Right forelimb (tissue), 1 donor: ENCODE measurements around the gene TXNL1.
"Not testable (repeated sequence)": the region's sequence is repeated elsewhere in the genome, so short reads cannot be mapped to it uniquely, and the experiment has no call there.

ENCODE experiments used
- DNase-seq: peaks from one replicate; pipeline ENCODE4 v3.0.0-alpha.2; 2018

Gene TXNL1

DNA sequence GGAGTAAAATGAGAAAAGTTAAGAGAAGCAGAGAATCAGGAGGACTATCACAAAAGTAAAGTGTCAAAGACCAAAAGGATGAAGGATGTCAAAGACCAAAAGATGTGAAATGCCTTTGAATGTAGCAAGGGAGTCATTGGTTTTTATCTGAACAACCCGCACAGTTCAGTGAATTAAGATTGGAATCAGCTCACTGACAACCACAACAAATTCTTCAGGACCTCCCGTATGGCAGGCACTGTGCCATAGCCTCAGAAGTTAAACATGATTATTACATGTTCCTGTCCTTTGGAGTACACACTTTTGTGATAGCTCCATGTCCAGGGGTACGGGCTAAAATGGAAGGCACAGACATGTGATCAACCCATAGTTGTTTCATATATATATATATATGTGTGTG, 5.0 kb upstream of the TXNL1 start:
- DNase-seq = no peak

DNA sequence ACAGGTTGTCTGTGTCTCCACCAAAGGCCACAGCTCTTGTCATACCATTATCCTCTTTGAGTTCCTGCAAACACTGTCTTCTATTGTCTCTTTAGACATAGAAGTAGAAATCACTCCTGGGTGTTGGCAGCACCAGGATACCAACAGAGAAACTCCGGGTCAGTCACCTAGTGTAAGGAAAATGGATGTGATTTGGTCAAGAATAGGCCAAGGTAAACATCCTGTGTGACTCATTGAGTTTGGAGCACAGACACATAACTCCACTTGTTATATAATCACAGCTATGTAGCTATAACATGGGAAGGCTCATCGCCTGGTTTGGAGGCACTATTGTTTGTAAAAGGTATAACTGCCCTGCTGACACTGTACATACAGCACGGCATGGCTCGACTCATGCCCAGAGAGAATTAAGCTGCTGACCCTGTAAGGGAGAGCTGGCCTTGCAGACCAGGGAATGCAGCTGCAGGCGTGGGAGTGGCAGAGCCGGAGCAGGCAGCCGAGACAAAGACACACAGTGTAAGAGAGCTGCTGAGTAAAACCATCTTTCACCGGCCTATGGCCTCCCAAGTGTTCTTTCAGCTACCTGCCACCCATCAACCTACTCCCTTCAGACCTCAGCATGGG, 3.4 kb upstream of the TXNL1 start:
- DNase-seq = no peak

DNA sequence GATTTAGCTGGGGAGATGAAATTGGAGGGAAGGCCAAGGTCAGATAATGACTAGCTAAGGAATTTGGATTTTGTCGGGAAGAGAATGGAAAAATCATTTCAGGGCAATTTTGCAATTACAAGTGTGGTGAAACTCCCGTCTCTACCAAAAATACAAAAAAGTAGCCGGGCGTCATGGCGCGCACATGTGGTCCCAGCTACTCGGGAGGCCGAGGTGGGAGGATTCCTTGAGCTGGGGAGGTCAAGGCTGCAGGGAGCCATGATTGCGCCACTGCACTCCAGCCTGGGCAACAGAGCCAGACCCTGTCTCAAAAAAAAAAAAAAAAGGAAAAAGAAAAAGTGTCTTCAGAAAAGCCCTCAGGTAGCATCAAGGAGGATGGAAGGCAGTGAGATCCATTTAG, 1.2 kb upstream of the TXNL1 start:
- DNase-seq = no peak

DNA sequence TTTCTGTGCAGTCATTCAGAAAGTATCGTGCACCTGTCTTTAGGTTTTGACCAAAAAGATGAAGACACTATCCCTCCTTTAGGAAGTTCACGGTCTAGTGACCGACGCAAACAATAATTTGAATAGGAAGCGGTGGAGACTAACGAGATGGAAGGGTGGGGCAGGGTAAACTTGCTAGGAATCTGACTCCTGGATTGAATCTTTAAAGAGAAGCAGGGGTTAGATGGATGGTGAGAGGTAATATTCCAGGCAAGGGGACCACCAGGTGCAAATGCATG, 651 bp upstream of the TXNL1 start:
- no peak for DNase-seq

- no peak for DNase-seq
Observed at GRCh38 chr18:56637711-56638231, 621 bp downstream of the TXNL1 start.

GRCh38 chr18:56637176-56637575, 1.2 kb downstream of the TXNL1 start:
- DNase-seq = no peak

- DNase-seq = no peak
Observed at GRCh38 chr18:56635007-56635406, 3.4 kb downstream of the TXNL1 start.

DNA sequence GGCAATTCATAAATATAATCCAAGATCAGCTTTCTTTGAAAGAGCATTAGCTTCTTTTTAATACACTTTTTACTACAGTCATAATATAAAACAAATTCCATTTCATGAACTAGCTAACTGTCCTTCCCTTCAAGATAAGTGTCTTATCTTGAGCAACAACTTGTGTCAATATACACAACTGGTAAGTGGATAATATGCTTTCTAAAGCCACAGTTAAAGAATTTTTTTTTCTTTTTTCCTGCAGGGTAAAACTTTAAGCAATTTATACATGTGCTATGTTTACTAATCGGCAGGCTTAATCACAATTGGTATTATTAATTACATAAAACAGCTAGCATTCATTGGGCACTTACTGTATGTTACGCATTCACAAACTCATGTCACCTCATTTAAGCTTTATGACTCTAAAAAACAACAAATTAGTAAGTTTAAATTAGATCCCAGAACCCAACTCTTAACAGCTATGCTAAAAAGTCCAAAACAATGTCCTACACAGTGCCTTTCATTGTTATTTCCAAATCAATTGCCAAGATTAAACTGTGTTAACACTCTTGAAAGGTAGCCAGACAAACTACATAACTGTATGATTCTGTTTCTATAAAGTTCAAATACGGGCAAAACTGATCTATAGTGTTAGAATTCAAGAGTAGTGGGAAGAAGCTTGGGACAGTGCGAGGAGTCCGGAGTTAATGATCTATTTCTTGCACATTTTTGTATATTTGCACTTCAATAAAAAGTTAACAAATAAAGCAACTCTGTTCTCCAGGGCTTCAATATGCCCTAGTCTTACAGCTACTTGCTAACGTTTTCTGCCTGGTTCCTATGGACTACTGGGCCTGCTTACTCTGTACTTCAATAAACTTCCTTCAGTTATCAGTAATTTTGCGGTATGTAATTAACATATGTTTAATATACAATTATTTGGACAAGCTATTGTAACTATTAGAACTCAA, 6.0 kb downstream of the TXNL1 start:
- no peak for DNase-seq

- no peak for DNase-seq
Observed at GRCh38 chr18:56627991-56628390, 10.4 kb downstream of the TXNL1 start.

DNA sequence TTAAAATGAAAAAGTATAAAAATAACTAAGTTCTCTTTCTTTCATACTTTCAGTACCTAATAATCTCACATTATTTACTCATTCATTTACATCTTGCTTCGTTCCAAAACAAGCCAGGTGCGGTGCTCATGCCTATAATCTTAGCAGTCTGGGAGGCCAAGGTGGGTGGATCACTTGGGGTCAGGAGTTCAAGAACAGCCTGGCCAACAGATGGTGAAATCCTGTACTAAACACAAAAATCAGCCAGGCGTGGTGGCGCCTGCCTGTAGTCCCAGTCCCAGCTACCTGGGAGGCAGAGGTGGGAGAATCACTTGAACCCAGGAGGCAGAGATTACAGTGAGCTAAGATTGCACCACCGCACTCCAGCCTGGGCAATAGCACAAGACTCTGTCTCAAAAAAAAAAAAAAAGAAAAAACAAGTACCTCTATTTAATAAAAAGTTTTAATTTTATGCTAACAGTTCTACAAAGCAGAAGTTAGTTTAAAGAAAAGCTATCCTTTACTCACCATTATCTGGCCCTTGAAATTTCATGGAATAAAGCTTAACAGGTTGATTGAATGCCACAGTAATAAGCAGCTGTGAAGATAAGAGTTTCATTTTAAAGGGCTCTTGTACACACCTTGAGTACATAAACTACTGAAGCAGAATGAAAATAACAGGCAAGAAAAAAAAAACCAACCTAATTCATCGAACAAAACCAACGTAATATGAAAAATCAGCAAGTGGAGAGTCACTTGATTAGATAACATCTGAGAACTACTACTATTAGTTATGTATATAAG, 22.5 kb downstream of the TXNL1 start:
- no peak for DNase-seq

- DNase-seq = no peak
Observed at GRCh38 chr18:56606618-56607017, 31.8 kb downstream of the TXNL1 start.

GRCh38 chr18:56598422-56598821, 40.0 kb downstream of the TXNL1 start:
- DNase-seq = no peak

DNA sequence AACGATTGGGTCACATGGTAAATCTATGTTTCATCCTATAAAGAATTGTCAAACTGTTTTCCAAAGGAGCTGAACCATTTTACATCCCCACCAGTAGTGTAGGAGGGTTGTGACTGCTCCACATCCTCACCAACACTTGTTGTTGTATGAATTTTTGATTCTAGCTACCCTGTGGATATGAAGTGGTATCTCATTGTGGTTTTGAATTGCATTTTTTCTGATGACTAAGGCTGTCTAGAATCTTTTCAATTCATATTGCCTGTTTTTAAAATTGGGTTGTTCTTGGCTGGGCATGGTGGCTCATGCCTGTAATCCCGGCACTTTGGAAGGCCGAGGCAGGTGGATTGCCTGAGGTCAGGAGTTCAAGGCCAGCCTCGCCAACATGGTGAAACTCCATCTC, 44.5 kb downstream of the TXNL1 start:
- no peak for DNase-seq

DNA sequence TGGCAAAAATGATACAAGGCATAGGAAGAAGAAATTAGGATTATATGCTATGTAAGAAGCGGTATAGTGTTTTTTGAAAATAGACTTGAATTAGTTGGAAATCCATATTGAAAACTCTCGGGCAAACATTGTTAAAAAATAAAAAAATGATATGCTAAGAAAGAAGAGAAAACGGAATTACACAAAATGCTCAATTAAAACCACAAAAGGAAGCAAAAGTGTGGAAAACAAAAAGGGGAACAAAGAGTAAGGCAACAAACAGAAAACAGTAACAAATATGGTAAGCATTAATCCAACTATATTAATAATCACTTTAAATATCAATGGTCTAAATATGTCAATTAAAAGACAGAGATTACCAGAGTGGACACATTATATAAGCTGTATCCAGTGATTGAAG, 58.4 kb downstream of the TXNL1 start:
- DNase-seq = no peak

DNA sequence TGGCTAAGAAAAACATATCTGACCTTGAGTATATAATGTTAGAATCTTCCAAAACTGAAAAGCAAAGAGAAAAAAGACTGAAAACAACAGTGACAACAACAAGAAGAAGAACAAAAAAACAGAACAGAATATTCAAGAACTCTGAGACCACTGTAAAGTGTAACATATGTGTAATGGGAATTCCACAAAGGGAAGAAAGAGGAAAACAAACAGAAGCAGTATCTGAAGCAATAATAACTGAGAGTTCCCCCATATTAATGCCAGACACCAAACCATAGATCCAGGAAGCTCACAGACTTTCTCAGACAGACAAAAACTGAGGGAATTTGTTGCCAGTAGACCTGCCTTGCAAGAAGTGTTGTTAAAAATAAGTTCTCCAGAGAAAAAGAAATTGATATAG, 58.9 kb downstream of the TXNL1 start:
- no peak for DNase-seq

DNA sequence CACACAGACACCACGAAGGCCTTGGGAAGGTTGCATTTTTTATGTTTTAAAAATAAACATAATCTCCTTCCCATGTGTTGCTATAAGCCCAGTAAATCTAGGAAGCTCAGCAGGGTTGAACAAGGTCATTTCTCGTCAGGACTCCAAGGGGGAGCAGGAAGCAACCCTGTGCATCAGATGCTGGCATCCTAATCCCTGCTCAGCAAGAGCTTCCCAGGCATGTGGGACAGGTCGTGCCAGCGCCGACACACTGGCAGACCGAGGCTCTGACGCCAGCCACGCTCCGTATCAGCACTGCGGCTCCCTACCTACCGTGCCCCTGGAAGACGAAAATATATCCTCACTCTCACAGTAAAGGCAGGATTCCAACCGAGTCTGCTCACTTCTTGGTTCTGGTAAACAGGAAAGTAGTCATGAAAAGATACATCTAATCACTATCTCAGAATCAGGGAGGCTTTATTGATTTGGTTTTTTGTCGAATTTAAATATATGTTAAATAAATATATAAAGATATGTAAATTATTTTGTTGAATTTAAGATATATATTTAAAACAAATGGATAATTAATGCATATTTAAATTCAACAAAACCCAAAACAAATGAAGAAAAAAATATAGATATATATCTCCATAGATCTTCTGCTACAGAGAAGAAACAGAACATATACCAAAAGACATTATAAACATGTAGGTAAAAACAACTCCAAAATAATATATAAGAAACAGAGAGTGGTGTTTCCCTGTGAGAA, 61.4 kb downstream of the TXNL1 start:
- DNase-seq = no peak

DNA sequence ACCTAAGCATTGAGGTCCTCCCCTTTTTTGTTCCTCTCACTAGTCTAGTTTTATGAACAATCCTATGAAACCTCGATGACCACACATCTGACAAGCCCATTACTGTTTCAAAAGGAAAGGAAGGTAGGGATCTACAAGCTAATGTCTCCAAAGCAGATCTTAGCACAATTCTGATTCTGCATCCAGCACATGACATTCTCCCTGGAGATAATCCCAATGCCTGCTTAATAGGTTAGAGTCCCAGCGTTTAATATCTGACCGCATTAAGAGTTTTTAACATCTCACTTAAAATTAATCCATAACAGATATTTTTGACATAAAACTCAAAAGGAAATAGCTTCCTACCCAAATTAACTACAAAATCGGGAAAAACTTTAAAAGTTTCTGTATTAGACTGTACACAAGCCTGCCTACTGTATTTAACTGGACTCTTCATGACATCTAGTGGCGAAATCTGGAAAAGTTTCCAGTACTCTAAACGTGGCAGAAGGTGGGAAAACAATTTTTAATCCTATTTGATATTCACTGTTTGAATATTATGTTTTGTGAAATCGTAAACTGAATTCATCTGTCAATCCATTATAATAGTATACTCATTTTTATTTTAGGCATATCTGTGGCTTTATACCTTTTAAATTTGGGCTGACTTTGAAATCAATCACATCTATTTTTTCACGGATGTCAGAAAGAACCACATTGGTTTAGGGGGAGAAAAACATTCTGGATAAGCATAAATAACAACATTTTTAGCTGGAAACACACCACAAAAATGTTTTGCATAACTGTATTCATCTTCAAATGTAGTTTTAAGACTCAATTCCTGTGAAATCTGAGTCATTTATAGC, 62.4 kb downstream of the TXNL1 start:
- no peak for DNase-seq

DNA sequence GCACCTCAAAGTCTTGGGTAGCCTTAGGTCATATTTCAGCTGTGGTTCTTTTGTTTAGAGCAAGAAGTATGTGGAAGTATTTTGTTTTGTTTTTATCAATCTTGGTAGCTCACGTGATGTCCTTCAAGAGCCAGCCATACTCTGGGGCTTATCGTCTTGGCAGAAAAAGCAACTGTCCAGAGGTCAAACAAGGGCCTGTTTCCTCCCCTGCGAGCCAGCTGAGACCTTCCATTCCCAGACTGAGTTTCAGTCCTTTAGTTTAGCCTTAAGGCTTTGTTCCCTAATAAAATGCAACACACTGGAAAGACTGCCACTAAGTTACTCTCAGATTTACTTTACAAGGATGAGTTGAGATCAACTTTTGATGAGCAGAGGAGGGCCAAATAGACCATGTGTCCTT, 63.5 kb downstream of the TXNL1 start:
- no peak for DNase-seq

DNA sequence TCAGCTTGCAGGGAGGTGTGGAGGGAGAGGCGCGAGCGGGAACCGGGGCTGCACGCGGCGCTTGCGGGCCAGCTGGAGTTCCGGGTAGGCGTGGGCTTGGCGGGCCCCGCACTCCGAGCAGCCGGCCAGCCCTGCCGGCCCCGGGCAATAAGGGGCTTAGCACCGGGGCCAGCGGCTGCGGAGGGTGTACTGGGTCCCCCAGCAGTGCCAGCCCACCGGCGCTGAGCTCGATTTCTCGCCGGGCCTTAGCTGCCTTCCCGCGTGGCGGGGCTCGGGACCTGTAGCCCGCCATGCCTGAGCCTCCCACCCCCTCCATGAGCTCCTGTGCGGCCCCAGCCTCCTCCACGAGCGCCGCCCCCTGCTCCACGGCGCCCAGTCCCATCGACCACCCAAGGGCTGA, 66.1 kb downstream of the TXNL1 start:
- not testable (repeated sequence) for DNase-seq

DNA sequence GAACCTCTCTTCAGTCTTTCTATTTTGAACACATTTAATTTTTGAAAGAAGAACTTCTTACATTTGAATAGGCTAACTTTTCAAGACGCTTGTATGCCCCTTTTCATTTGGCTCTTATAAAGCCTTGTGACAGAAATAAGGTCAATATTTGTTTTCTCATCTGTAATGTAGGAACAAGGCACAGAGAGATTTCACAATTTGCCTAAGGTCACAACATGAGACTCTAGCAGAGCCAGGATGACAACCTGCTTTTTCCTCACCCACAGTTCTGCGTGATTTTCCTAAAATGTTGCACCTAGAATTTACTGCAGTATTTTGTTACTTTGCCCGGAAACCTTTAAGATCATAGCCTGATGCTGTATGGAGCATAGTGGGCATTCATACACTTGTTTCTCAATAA, 67.4 kb downstream of the TXNL1 start:
- no peak for DNase-seq

- DNase-seq = no peak
Observed at GRCh38 chr18:56569416-56569815, 69.0 kb downstream of the TXNL1 start.

DNA sequence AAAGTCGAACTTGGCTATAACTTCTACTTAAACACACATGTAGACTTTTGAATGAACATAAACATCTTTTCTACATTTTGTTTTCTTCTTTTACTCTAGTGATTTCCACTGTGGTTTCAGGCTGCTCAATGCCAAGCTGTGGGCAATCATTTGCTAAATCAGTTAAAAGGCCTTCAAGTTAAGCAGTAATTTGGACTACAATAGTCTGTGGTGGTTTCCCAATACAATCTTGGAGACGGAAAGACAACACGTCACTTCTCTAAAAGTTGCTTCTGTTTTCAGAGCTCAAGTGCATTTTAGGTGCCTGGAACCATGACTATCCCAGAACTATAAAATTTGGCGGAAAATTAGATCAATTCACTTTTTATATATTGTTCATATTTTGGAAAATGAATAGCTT, 69.4 kb downstream of the TXNL1 start:
- DNase-seq = no peak
